Measurements from ENCODE around the gene AOX1. TPM values are rescaled to one million over a fixed set of nuclear protein-coding genes. Genes with fewer than 3 reads are reported as not detected.
A peak's percentile ranks its signal among the peaks of the same experiment; 100 is the strongest.

Gene AOX1
- total and polyA plus RNA-seq, 8 donors: 6.4 to 303 (median 10.6) TPM

DNA sequence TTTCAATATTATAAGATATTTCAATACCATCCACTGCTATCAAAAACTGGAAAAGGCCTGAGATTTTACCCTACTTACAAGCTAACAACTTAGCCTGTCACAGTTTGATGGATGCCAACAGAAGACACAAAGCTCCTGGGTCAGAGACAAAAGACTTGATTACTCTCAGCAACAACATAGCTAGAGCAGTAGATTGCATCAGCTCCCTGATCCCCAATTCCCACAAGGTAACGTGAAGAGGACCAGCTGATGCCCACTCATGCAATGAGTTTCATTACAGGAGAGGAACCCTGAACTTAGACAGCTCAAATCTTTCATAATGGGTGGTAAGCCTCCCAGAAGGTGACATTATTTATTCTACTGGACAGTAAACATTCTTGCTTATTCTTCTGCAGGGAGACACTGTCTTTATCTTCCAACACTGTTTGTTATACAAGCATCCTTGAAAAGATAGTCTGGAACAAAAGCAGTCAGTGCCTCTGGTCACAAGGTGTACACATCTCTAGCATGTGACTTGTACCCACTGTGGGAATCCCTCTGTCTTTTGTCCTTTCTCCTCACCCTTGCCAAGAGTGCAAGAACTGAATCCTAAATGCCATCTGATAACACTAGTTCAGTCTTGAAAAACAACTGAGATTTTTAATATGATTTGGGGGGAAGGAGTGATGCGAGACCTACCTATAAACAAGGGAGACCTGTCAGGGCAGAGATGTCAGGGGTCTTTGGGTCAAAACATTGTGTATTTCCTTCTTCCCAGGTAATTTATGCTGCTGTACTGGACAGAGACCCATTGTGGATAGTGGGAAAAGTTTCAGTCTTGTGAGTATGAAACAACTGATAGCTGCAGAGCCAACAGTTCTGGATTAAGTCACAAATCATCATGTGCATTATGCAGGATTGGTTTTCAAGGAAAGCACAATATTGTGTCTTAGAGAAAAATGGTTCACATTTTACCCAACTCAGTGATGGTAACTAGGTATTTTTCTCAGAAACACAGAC is 102.4 kb downstream of the AOX1 start:
- TF ChIP-seq POLR2AphosphoS5 (IDR thresholded peaks at IDR 0.05) (no peak), EP300 (IDR thresholded peaks at IDR 0.05) (no peak), POLR2A (IDR thresholded peaks at IDR 0.05) (no peak)
- TF ChIP-seq, protein P1, sequence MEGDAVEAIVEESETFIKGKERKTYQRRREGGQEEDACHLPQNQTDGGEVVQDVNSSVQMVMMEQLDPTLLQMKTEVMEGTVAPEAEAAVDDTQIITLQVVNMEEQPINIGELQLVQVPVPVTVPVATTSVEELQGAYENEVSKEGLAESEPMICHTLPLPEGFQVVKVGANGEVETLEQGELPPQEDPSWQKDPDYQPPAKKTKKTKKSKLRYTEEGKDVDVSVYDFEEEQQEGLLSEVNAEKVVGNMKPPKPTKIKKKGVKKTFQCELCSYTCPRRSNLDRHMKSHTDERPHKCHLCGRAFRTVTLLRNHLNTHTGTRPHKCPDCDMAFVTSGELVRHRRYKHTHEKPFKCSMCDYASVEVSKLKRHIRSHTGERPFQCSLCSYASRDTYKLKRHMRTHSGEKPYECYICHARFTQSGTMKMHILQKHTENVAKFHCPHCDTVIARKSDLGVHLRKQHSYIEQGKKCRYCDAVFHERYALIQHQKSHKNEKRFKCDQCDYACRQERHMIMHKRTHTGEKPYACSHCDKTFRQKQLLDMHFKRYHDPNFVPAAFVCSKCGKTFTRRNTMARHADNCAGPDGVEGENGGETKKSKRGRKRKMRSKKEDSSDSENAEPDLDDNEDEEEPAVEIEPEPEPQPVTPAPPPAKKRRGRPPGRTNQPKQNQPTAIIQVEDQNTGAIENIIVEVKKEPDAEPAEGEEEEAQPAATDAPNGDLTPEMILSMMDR (IDR thresholded peaks at IDR 0.05): no peak
- no peak overlapping the region for H3K4me3 ChIP-seq
- H3K27ac ChIP-seq: no peak overlapping the region
- H3K9me3 ChIP-seq: no peaks in the 10 kb centered on the region
- no peaks in the 10 kb centered on the region for H3K36me3 ChIP-seq
- H3K27me3 ChIP-seq: no peaks in the 10 kb centered on the region
- intact Hi-C loops (cut with DNase I; ENCODE audit: low total_unique reads): no loop called here
- DNase-seq: no peak
- WGBS, 5 donors: 42 to 80% (median 59%) methylated on average over 2 of the region's 2 CpGs
- H3K4me1 ChIP-seq: no peaks in the 10 kb centered on the region

DNA sequence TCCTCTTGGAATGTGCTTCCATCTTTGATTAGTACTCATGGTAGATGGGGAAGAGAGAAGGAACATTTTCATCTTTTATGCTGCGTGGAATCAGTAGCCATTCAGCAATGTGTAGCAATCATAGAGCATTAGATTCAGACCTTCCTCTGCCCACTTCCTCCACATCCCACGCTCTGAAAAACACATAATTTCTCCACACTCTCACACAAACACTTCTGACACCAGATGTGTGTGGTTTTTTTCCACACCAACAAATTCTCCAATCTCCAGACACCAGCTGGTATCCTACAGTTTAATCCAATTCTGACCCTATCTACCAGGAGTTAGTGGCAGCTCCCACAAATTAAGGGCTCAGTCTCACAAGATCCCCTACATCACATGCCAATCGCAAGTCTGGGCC is 103.3 kb downstream of the AOX1 start:
- no peaks in the 10 kb centered on the region for H3K4me1 ChIP-seq
- intact Hi-C loops (cut with DNase I; ENCODE audit: low total_unique reads): no loop called here
- TF ChIP-seq, protein P1 (IDR thresholded peaks at IDR 0.05): no peak
- TF ChIP-seq POLR2AphosphoS5 (IDR thresholded peaks at IDR 0.05) (no peak), POLR2A (IDR thresholded peaks at IDR 0.05) (no peak), EP300 (IDR thresholded peaks at IDR 0.05) (no peak)
- 78 to 87% (median 84%) methylated on average over 3 of the region's 3 CpGs for WGBS, 5 donors
- DNase-seq: no peak
- H3K27me3 ChIP-seq: no peaks in the 10 kb centered on the region
- no peaks in the 10 kb centered on the region for H3K9me3 ChIP-seq
- no peak overlapping the region for H3K27ac ChIP-seq
- H3K4me3 ChIP-seq: no peak overlapping the region
- no peaks in the 10 kb centered on the region for H3K36me3 ChIP-seq

DNA sequence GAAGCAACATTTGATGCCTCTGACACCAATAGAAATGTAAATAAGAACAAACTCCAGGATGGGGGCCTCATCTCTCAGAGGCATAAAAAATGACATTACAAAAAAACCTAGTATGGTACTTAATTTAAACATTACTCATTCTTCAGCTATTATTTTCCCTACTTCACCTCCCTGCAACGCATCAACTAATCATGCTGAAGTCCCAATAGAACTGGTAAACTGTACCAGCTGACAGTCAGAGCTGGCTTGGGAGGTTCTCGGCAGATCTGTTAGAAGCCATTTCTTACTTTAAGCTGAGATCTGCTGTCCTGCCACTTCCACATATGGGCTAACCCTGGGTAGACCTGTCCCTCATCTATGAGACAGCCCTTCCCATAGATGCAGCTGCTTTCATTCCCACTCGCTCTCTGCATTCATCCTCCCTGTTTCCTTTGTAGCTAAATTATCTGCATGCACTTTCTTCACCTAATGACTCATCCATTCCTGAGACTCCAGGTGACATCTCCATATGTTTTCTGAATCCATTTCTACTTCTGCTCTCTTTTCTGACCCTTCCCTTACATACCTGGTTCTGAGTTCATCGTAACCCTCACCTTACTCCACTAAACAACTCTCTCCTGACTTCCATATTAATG is 108.1 kb downstream of the AOX1 start:
- 88 to 92% (median 89%) methylated on average over 4 of the region's 4 CpGs for WGBS, 5 donors

DNA sequence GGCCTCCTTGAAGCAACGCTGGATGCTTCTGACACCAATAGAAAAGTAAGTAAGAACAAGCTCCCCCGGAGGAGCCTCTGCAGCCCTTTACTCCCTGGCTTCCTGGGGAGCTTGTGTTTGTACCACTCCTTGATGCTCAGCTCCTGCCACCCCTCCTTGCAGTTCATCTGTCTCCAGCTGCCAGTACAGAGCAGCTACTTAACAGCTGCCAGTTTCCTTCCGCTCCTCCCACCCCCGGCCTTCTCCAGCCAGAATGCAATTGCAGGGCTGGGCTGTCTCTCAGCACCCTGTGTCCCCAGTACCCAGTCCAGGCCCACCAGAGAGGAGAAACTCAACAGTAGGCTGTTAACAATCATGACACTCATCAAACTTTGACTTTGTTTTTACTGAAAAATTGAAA is 109.4 kb downstream of the AOX1 start:
- Histone ChIP-seq H3K9me3 (no peaks in the 10 kb centered on the region), H3K27ac (no peak overlapping the region), H3K4me3 (no peak overlapping the region), H3K27me3 (no peaks in the 10 kb centered on the region), H3K4me1 (no peaks in the 10 kb centered on the region), H3K36me3 (no peaks in the 10 kb centered on the region)
- intact Hi-C loops (cut with DNase I; ENCODE audit: low total_unique reads): no loop called here
- peak in 1 of 2 donors; percentile 37 for DNase-seq
- WGBS, 5 donors: 40 to 72% (median 60%) methylated on average over 4 of the region's 4 CpGs
- no peak for TF ChIP-seq POLR2A (IDR thresholded peaks at IDR 0.05)
- TF ChIP-seq, protein P1 (IDR thresholded peaks at IDR 0.05): no peak
- no peak for TF ChIP-seq EP300 (IDR thresholded peaks at IDR 0.05)
- no peak for TF ChIP-seq POLR2AphosphoS5 (IDR thresholded peaks at IDR 0.05)

More for the DNA sequence above, 108.1 kb downstream of the AOX1 start:
- Histone ChIP-seq H3K9me3 (no peaks in the 10 kb centered on the region), H3K4me3 (no peak overlapping the region), H3K27me3 (no peaks in the 10 kb centered on the region), H3K4me1 (no peaks in the 10 kb centered on the region), H3K36me3 (no peaks in the 10 kb centered on the region), H3K27ac (no peak overlapping the region)
- TF ChIP-seq POLR2AphosphoS5 (IDR thresholded peaks at IDR 0.05): no peak
- no peak for TF ChIP-seq EP300 (IDR thresholded peaks at IDR 0.05)
- TF ChIP-seq POLR2A (IDR thresholded peaks at IDR 0.05): no peak
- TF ChIP-seq, protein P1 (IDR thresholded peaks at IDR 0.05): no peak
- intact Hi-C loops (cut with DNase I; ENCODE audit: low total_unique reads): no loop called here
- DNase-seq: no peak
